ENCODE data around the gene TNNI3K. TPM values are rescaled to one million over a fixed set of nuclear protein-coding genes. Genes with fewer than 3 reads are reported as not detected.

TNNI3K gene
- total and polyA plus RNA-seq, 2 of the 8 experiments (the other 6 are each of a cell fraction or from before 2014, with no cell fraction given) = 0.41 to 0.48 TPM

DNA sequence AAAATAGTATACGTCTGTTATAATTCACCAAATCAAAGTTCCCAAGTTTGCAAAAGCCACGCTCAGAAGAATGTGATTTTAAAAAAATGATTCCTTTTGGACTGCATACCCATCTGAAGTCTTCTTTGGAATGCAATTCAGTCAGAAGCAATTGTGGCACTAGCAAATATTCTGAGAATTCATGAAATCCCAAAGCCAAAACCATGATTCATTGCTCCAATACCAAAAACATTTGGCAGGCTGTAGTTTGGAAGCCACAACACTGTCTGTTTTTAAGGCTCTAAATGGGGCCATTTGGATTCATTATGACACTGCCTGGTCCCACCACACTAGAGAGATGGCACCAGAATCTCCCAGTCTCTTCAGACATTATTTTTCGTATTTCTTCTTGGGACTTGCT is 299.1 kb downstream of the TNNI3K start:
- no peaks in the 10 kb centered on the region for H3K9me3 ChIP-seq (ENCODE audit: insufficient read depth in 2 of 2, low read depth in 1 of 2, low read length in 1 of 2)
- H2BK5ac ChIP-seq (ENCODE audit: low read depth, low read length) = no peak overlapping the region
- H2AFZ ChIP-seq (ENCODE audit: low read length) = no peak overlapping the region
- H2BK20ac ChIP-seq (ENCODE audit: low read length) = no peak overlapping the region
- no peak overlapping the region for H3K4ac ChIP-seq (replicated peaks; ENCODE audit: insufficient read length, low read depth, low read length)
- H2BK12ac ChIP-seq (ENCODE audit: low read depth, low read length) = no peak overlapping the region
- H4K91ac ChIP-seq (replicated peaks; ENCODE audit: insufficient read length, low read length) = no peak overlapping the region
- no peak overlapping the region for H4K8ac ChIP-seq (ENCODE audit: extremely low read depth, insufficient read depth, low read length)
- H2AK5ac ChIP-seq (ENCODE audit: low read depth, low read length) = no peak overlapping the region
- DNase-seq (ENCODE audit: low read depth in 1 of 2, low spot score in 2 of 2) = no peak
- H3K9ac ChIP-seq (replicated peaks in 1 of 4; ENCODE audit: extremely low read depth in 1 of 4, low read depth in 3 of 4, low read length in 3 of 4) = no peak overlapping the region
- no peaks in the 10 kb centered on the region for H3K27me3 ChIP-seq (replicated peaks in 1 of 4; ENCODE audit: control insufficient read depth in 3 of 4, extremely low read depth in 1 of 4, insufficient read depth in 3 of 4, low read length in 3 of 4)
- no peaks in the 10 kb centered on the region for H4K20me1 ChIP-seq (replicated peaks in 1 of 2; ENCODE audit: control insufficient read depth in 1 of 2, insufficient read depth in 2 of 2, low read length in 2 of 2)
- WGBS, 2 experiments (ENCODE audit: extremely low coverage in 1 of 2, insufficient coverage in 1 of 2, insufficient read length in 1 of 2, insufficient replicate concordance in 2 of 2, low coverage in 1 of 2, low lambda C conversion rate in 2 of 2, missing lambda C conversion rate in 1 of 2) = 98% methylated on average over 3 of the region's 3 CpGs; no CpG with 5 or more reads in 1 of the 2 experiments
- ChIA-PET CTCF (ENCODE audit: partially characterized antibody) (no interaction called here), POLR2A (ENCODE audit: partially characterized antibody) (no interaction called here)
- FAIRE-seq = no peak
- no peak overlapping the region for H4K5ac ChIP-seq (ENCODE audit: insufficient read length, low read depth, low read length)
- no peak for TF ChIP-seq POLR2A (IDR thresholded peaks at IDR 0.05; ENCODE audit: control extremely low read depth in 1 of 2, low read depth in 2 of 2, low read length in 2 of 2)
- TF ChIP-seq CTCF (IDR thresholded peaks at IDR 0.05; ENCODE audit: control extremely low read depth in 1 of 3, insufficient read depth in 1 of 3, low read depth in 1 of 3, low read length in 3 of 3) = no peak
- no peak for TF ChIP-seq HDAC6 (IDR thresholded peaks at IDR 0.05; ENCODE audit: low read depth, low read length)
- no peak for TF ChIP-seq MAFK (IDR thresholded peaks at IDR 0.05; ENCODE audit: low read depth, low read length)
- TF ChIP-seq BACH1 (IDR thresholded peaks at IDR 0.05; ENCODE audit: low read length) = no peak
- TF ChIP-seq RXRA (IDR thresholded peaks at IDR 0.05; ENCODE audit: insufficient read depth, low read depth, low read length) = no peak
- no peak for TF ChIP-seq FOSL1 (IDR thresholded peaks at IDR 0.05; ENCODE audit: insufficient read depth, low read depth, low read length)
- no peak overlapping the region for H3K23ac ChIP-seq (ENCODE audit: insufficient read length)
- H3K27ac ChIP-seq (ENCODE audit: low read depth, low read length) = no peak overlapping the region
- no peaks in the 10 kb centered on the region for H3K4me1 ChIP-seq (replicated peaks in 1 of 4; ENCODE audit: control insufficient read depth in 3 of 4, insufficient read depth in 4 of 4, low read length in 3 of 4)
- no peak overlapping the region for H3K14ac ChIP-seq (ENCODE audit: insufficient read length)
- H2BK15ac ChIP-seq (ENCODE audit: low read length) = no peak overlapping the region
- H3K4me2 ChIP-seq (ENCODE audit: insufficient read depth in 1 of 2, low read depth in 2 of 2, low read length in 2 of 2) = no peak overlapping the region
- no peaks in the 10 kb centered on the region for H3K36me3 ChIP-seq (ENCODE audit: control insufficient read depth in 2 of 4, insufficient read depth in 4 of 4, low read length in 3 of 4)
- H3K79me2 ChIP-seq (ENCODE audit: control insufficient read depth in 1 of 2, insufficient read depth in 2 of 2, low read length in 2 of 2) = no peaks in the 10 kb centered on the region
- H3K23me2 ChIP-seq (ENCODE audit: low read depth, low read length) = no peaks in the 10 kb centered on the region
- H3K79me1 ChIP-seq (ENCODE audit: low read depth, low read length) = no peaks in the 10 kb centered on the region
- no peak overlapping the region for H3K4me3 ChIP-seq (ENCODE audit: extremely low read depth in 1 of 4, insufficient read depth in 2 of 4, low read depth in 3 of 4, low read length in 4 of 4)
- H3K18ac ChIP-seq (ENCODE audit: extremely low read depth, low read length) = no peak overlapping the region
- no peak overlapping the region for H2BK120ac ChIP-seq (replicated peaks; ENCODE audit: low read depth, low read length)
- no peak overlapping the region for H3K56ac ChIP-seq (replicated peaks; ENCODE audit: insufficient read length, low read depth, low read length)

Data from H1 (cell line).